Brain microvascular endothelial cell (primary cell): ENCODE measurements around the gene ZBTB44.
A peak's percentile ranks its signal among the peaks of the same experiment; 100 is the strongest.

Experiments
- DNase-seq: peaks from one replicate; pipeline ENCODE4 v3.0.0-alpha.2; 2020
- H3K27ac ChIP-seq: fragments of 250-450 bp; sonication (Bioruptor Pico); 2 replicates; pipeline ENCODE4 v1.5.1; 2020; ENCODE audit warnings: mild to moderate bottlenecking, moderate library complexity
- H3K27me3 ChIP-seq: fragments of 250-450 bp; sonication (Bioruptor Pico); replicated peaks from 2 replicates; pipeline ENCODE4 v1.5.1; 2020; ENCODE audit warnings: mild to moderate bottlenecking
- H3K36me3 ChIP-seq: fragments of 250-450 bp; sonication (Bioruptor Pico); replicated peaks from 2 replicates; pipeline ENCODE4 v1.5.1; 2020; ENCODE audit warnings: mild to moderate bottlenecking
- H3K4me3 ChIP-seq: 2 replicates; pipeline ENCODE4 v1.5.1; 2011; ENCODE audit warnings: low read depth, mild to moderate bottlenecking, control low read depth, low read length, moderate library complexity
- in situ Hi-C: cut with HindIII; loops from 2 replicates; pipeline ENCODE4 v1.10.0; 2017; ENCODE audit warnings: low sequenced_read_pairs, low pct_ligation_motif_present
- TF ChIP-seq, protein P1 (sequence below): IDR thresholded peaks from 2 replicates; pipeline ENCODE4 v1.5.1; 2011; ENCODE audit warnings: low read depth, mild to moderate bottlenecking, moderate library complexity, low read length, control low read depth, inconsistent platforms; ENCODE audit errors: missing control alignments

The ZBTB44 gene

DNA sequence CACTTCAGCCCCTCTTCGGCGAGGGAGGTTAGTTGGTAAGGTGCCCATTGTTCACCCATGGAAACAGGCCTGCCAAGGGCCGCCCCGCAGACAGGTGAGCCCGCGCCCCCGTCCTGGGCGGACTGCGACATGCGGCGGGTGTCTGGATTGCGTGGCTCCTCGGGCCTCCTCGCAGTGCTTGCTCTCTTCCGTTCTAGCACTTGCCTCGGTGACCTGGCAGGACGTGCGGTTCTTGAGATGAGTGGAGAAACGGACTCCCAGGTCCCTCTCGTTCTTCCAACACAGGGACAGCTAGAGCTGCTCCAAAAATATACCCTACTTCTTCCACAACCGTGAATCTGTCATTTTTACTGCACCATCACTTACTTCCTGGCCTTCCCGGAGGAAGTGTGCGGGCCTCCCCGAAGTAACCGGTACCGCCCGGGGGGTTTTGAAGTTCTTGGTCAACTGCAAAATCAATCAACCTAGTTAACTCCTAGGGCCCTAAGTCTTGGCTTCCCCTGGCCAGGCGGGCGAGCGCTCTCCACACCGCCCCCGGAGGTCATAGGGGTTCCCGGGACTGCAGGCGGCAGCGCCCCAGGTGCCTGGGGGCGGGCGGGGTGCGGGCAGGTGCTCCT is 745 bp upstream of the ZBTB44 start:
- TF ChIP-seq, protein P1, sequence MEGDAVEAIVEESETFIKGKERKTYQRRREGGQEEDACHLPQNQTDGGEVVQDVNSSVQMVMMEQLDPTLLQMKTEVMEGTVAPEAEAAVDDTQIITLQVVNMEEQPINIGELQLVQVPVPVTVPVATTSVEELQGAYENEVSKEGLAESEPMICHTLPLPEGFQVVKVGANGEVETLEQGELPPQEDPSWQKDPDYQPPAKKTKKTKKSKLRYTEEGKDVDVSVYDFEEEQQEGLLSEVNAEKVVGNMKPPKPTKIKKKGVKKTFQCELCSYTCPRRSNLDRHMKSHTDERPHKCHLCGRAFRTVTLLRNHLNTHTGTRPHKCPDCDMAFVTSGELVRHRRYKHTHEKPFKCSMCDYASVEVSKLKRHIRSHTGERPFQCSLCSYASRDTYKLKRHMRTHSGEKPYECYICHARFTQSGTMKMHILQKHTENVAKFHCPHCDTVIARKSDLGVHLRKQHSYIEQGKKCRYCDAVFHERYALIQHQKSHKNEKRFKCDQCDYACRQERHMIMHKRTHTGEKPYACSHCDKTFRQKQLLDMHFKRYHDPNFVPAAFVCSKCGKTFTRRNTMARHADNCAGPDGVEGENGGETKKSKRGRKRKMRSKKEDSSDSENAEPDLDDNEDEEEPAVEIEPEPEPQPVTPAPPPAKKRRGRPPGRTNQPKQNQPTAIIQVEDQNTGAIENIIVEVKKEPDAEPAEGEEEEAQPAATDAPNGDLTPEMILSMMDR = no peak
- no peak overlapping the region for H3K27ac ChIP-seq

DNA sequence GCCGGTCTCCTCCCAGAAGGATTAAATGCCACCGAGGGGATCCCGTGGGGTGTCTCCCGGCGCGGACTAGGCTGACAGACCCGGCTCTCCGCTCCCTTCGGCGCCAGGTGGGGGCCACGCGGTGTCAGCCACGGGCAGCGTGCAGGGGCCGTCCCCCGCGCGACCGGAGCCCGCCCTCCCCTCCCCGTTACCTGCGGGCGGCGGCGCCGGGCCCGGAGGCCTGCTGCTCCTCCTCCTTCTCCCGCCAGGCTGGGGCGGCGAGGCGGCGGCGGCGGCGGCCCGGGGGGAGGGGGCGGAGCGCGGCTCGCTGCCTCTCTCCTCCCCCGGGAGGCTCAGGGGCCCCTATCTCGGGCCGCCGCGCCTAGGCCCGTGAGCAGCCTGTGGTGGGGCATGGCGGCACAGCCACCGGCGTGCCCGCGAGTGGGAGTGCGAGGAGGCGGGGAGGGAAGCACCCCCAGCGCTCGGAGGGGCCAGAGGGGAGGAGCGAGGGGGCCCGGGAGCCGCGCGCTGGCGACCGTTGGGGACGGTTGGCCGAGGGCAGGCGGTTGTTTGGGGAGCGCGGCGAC is 450 bp downstream of the ZBTB44 start:
- peak; percentile 15 for DNase-seq
- Histone ChIP-seq H3K36me3 (no peaks in the 10 kb centered on the region), H3K27me3 (no peaks in the 10 kb centered on the region), H3K27ac (peak overlapping the region; percentile 80), H3K4me3 (peak overlapping the region; percentile 78)
- TF ChIP-seq, protein P1 = no peak
- in situ Hi-C loops = no loop called here

More for the DNA sequence above, 745 bp upstream of the ZBTB44 start:
- Histone ChIP-seq H3K4me3 (peak overlapping the region; percentile 50), H3K27me3 (no peaks in the 10 kb centered on the region), H3K36me3 (no peaks in the 10 kb centered on the region)
- no peak for DNase-seq
- in situ Hi-C loops = no loop called here

DNA sequence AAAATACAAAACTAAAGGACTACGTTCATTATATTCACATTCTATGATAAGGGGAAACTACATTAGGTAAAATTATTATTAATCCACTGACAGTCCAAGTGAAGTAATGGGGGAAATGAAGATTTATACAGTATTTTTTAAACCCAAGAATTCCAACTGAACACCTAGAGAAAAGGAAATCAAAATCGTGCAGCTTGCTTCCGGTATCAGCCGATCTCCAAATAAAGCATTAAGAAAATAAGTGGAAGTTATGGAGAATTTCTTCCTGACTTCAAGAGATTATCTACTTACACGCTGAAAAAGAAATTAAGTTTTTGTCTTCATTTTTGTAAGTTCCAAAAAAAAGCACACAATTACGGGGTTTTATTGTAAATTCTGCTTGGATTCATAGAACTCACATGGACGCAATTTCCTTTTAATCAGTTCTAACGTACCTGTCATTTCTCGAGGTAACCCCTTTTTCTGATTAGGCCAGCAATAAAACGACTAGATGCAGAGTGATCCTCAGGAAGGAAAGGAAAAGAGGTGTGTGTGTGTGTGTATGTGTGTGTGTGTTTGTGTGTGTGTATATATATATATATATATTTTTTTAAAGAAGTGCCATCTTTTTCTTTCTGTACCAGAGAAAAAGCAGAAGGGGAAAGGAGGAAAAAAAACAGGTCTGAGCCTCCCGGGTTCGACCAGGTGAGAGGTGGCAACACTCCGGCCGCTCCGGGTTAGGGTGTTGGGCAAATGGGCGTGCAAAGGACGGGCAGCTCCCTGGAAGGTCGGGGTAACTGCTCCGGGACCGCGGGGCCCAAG is 1.1 kb downstream of the ZBTB44 start:
- peak overlapping the region; percentile 80 for H3K27ac ChIP-seq
- no peak for DNase-seq
- in situ Hi-C loops = no loop called here

DNA sequence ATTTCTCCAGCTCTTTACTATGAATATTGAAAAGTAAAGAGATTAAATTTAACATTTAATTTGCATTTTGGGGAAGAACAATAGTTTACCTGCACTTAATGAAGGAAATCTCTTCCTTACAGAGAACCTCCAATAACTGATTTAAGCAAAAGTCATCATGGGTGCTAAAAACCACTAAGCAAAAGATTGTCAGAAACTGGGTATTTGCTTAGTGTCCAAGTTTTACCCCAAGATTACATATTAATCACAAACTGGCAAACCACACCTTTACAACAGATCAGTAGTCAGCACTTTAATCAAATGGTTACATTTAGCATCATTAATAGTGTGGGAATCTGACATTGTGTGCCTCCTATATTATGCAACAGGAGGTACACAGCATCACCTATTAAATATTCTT is 2.7 kb downstream of the ZBTB44 start:
- H3K27me3 ChIP-seq = no peaks in the 10 kb centered on the region
- in situ Hi-C loops = no loop called here
- no peak overlapping the region for H3K4me3 ChIP-seq
- H3K27ac ChIP-seq = no peak overlapping the region
- no peaks in the 10 kb centered on the region for H3K36me3 ChIP-seq
- no peak for DNase-seq
- TF ChIP-seq, protein P1 = no peak

More for the DNA sequence above, 1.1 kb downstream of the ZBTB44 start:
- TF ChIP-seq, protein P1 = no peak
- peak overlapping the region; percentile 78 for H3K4me3 ChIP-seq
- no peaks in the 10 kb centered on the region for H3K27me3 ChIP-seq
- H3K36me3 ChIP-seq = no peaks in the 10 kb centered on the region

DNA sequence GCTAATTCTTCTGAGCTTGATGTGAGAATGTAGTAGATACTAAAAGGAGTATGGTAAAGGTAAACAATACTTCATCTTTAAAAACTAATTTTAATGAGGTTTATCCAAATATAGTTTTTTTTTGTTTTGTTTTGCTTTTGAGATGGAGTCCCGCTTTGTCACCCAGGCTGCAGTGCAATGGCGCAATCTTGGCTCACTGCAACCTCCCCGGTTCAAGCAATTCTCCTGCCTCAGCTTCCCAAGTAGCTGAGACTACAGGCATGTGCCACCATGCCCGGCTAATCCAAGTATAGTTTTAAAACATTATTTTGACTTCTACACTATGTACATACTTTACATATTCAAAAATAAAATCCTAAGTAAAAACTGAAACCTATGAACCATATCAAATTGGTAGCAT is 4.1 kb downstream of the ZBTB44 start:
- TF ChIP-seq, protein P1 = no peak
- DNase-seq = no peak

More for the DNA sequence above, 4.1 kb downstream of the ZBTB44 start:
- in situ Hi-C loops = no loop called here
- H3K27me3 ChIP-seq = no peaks in the 10 kb centered on the region
- no peaks in the 10 kb centered on the region for H3K36me3 ChIP-seq
- no peak overlapping the region for H3K4me3 ChIP-seq
- H3K27ac ChIP-seq = no peak overlapping the region
